ENCODE results near the gene FAM50B.

DNA sequence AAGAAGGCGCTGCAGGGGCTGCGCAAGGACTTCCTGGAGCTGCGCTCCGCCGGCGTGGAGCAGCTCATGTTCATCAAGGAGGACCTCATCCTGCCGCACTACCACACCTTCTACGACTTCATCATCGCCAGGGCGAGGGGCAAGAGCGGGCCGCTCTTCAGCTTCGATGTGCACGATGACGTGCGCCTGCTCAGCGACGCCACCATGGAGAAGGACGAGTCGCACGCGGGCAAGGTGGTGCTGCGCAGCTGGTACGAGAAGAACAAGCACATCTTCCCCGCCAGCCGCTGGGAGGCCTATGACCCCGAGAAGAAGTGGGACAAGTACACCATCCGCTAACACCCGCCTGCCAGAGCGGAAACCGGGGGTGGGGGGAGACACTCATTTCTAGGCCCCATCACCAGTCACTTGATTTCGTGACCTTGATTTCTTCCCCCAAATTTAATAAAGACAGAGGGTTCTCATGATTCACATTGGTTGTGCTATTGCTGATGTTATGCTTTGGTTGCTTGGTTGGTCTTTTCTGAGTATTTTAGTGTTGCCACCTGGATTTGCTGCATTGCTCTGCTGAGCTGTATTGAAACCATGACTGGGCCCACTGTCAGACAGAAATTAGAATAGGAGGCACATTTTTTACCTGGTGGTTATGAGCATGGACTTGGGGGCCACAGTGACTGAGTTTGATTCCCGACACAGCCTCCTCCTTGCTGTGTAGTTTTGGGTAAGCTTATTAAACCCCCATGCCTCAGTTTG lies 1.5 kb downstream of the FAM50B start:
- TF ChIP-seq CTCF (IDR thresholded peaks at IDR 0.05) (no peak), POLR2A (IDR thresholded peaks at IDR 0.05) (no peak)

Measured in esophagus squamous epithelium (tissue), 4 donors.